Epithelial cell of prostate (primary cell): Measurements from ENCODE around the gene VWA7.
"Not testable (repeated sequence)": the region's sequence is repeated elsewhere in the genome, so short reads cannot be mapped to it uniquely, and the experiment has no call there.

Experiments used
- DNase-seq: peaks from one replicate; pipeline ENCODE4 v3.0.0-alpha.2; 2011; ENCODE audit warnings: low read depth, low spot score
- H3K27ac ChIP-seq: fragments of 450-650 bp; 2 replicates; pipeline ENCODE4 v1.5.1; 2017; ENCODE audit warnings: mild to moderate bottlenecking

VWA7 gene

DNA sequence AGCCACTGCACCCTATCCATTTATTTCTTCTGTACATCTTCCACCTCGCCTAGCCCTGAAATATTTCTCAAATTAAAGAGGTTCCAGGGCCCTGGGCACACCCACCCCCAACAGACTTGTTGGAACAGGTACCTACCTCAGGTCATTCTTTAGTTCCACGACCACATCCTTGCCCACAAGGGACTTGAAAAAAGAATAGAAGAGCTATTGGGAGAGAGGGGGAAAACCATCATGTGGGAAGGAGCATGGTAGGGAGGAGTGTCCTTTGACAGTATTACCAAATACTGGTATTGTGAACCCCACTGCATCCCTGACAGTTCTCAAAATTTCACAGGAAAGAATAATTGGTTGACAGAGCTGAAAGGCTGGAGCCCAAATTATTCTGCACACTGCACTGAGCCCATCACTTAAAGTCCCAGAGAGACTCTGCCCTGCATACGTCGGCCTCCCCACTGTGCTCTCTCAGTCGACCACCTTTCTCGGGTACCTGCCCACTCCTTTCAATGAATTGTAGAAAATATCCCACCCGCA lies 28.9 kb upstream of the VWA7 start:
- peak overlapping the region; percentile 70 for H3K27ac ChIP-seq
- DNase-seq: no peak

DNA sequence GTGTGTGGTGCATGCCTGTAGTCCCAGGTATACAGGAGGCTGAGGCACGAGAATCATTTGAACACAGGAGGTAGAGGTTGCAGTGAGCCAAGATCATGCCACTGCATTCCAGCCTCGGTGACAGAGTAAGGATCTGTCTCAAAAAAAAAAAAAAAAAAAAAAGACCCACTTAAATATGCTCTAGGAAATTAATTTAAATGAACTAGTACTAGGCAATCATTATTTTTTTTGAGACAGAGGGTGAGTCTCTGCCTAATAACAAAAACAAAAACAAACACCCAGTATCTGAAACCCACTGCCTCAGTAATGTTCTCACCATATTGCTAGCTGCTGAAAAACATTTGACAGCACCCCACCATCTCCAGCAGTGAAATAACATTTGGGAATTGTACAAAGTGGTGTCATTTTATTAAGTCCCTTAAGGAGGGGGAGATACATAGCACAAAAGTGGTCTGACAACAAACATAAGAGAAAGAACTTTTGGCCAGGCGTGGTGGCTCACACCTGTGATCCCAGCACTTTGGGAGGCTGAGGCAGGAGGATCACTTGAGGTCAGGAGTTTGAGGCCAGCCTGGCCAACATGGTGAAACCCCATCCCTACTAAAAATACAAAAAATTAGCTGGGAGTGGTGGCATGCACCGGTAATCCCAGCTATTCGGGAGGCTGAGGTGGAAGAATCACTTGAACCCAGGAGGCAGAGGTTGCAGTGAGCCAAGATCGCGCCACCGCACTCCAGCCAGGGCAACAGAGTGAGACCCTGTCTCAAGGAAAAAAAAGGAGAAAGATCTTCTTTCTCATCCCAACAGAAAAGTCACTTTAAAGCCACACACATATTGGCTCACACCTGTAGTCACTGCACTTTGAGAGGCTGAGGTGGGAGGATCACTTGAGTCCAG lies 24.2 kb upstream of the VWA7 start:
- H3K27ac ChIP-seq, DNase-seq: not testable (repeated sequence)

DNA sequence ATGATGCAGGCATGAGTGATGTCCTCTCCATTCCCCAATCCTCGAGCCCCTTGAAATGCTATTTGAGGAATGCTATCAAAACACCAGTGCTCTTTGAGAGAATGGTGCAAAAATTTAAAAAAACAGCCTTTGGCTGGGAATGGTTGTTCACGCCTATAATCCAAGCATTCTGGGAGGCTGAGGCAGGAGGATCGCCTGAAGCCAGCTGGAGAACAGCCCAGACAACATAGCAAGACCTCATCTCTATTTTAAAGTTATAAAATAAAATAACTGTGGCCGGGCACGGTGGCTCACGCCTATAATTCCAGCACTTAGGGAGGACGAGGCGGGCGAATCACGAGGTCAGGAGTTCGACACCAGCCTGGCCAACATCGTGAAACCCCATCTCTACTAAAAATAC lies 22.7 kb upstream of the VWA7 start:
- H3K27ac ChIP-seq: no peak overlapping the region
- no peak for DNase-seq

DNA sequence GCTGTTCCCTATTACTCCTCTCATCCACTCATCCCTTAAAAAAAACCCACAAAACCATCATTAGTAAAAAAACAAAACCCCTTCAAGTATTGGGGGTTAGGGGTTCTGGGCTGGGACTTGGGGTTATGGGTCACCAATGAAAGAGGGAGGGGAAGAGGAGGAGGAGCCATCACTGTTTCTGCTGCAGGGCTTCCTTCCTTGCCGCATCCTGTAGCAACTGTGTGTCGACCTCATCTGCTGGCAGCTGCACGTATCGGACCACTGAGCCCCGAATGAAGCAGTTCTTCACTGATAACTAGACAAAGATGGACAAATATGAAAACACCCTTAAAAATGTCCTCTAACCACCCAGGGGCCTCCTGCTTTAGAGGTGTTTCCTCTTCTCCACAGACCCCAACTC lies 20.5 kb upstream of the VWA7 start:
- H3K27ac ChIP-seq: peak overlapping the region; percentile 94
- DNase-seq: no peak

DNA sequence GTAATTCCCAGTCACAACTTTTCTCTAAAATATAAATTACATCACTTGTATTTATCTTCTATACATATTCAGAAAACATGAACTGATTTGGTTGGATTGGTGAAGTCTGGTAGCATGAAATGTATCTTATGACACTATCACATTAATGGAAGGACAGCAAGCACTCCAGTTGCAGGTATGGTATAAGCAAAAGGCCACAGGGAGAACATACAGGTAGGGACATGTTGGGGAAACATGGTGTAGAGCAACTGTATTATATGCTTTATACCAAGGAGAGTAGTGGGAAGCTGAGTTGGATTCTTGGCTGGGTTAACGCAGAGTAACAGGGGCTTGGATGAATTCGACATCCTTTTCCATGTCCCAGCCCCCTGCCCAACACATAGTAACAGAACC lies 19.9 kb upstream of the VWA7 start:
- no peak for DNase-seq
- peak overlapping the region; percentile 94 for H3K27ac ChIP-seq

DNA sequence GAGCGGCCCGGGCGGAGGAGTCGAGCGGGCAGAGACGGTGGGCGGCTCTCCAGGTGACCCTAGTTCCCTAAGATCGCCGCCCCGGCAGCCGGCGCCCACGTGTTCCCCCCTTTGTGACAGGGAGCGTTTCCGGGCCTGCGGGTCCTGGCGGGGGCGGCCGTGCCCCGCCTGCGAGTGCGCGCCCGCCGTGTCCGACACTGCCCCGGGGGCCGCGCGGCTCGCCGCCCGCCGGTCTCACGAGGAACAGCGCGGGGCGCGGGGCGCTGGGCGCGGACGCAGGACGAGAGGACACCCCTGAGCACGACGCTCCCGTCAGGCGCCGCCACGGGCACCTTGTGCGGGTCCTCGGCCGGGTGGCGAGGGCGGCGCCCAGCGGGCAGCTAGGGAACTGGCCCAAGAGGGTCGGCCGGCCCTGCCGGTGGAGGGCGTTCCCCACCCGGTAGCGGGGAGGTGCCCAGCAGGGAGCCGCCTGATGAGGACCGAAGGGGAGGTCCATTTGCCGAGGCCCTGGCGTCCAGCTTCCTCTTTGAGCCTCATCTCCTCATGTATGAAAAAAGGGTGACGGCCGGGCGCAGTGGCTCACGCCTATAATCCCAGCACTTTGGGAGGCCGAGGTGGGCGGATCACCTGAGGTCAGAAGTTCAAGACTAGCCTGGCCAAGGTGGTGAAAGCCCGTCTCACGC lies 18.6 kb upstream of the VWA7 start, which contains the start of gene VARS1:
Gene VARS1 (minus strand): TSS at position 137 of the 683 bp plus-strand sequence. CDS start 535 bp downstream, outside the sequence.
- H3K27ac ChIP-seq: peak within 1 kb of the TSS; percentile 94
- DNase-seq: peak; percentile 52

DNA sequence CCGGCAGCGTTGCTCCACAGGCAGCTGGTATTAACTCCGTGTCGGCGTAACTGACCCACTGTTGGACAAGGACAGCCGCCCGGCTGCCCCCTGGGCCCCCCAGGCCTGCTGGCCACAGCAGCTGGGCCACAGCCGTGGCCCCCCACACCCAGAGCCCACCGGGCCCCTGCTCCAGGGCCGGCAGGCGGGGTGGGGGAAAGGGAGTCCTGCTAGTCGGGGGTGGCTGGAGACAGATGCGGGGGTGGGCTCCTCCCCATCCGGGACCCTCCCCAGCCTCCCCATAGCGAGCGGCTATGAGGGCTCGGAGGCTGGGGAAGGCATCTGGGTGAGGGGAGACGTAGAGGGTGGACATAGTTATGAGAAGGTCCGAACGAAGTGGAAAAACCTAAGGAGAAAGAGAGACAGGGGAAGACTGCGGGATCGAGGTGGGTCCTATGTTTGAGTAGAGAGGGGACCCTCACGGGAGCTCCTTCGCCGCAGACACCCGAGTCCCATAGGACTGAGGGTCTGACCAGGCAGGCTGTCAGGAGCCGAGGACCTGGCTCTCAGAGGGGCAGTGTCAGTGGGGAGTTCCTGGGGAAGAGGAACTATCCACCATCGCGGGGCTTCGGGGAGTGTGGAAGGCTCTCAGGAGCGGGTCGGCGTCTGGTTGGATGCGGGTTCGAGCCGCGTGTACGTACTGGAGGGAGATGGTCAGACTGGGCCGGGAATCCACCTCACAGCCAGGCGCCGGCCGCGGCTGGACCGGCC lies 17.9 kb upstream of the VWA7 start:
- no peak for DNase-seq
- peak overlapping the region; percentile 94 for H3K27ac ChIP-seq

DNA sequence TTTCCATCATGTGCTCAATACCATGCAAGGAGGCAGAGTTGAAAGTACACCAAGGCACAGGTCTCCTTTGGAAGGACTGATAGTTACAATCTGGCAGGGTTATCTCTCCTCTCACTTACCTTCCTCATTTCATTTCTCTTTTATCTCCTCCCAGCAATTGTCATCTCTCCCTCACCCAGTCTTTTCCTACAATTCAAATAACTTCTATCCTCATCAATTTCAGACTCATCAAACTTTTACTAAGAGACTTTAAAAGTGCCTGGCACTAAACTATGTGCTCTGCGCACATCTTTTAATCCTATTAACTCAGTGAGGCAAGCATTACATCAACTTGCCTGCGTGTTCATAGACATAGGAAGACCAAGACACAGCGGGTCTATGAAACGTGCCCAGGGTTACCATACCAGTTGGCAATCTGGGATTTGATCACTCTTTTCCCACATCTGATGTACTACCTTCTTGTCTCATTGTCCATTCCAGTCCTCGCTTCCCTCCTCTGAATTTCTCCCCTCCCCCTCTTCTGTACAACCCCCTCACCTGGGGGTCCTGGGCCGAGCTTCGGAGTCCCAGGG lies 17.3 kb upstream of the VWA7 start:
- no peak for DNase-seq
- peak overlapping the region; percentile 94 for H3K27ac ChIP-seq

DNA sequence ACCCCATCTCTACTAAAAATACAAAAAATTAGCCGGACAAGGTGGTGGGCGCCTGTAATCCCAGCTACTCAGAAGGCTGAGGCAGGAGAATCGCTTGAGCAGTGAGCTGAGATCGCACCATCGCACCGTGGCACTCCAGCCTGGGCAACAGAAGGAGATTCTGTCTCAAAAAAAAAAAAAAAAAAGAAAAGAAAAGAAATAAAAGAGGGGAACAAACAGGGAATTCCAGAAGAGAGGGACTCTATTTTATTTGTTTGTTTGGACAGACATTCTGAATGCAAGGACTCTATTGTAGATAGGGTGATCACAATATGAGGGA lies 16.8 kb upstream of the VWA7 start:
- H3K27ac ChIP-seq: peak overlapping the region; percentile 94

DNA sequence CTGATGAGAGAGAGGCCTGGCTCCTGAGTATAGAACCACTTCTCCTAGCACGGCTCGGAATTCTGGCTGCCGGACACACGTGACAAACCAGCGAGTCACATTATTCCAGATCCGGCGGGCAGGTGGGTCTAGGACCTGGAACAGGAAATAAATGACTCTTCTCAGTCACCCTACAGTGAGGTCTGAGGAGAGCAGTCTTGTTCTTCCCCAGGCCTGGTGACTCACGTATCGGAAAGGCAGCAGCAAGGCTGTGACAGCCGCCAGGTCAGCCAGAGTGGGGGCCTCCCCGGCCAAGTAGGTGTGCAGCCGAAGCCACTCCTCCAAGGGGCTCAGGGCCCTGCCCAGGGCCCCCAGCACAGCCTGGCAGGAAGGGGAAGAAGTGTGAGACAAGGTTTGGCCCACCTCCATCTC lies 15.6 kb upstream of the VWA7 start:
- peak; percentile 66 for DNase-seq
- H3K27ac ChIP-seq: peak overlapping the region; percentile 94

More for the DNA sequence above, 16.8 kb upstream of the VWA7 start:
- DNase-seq: not testable (repeated sequence)

DNA sequence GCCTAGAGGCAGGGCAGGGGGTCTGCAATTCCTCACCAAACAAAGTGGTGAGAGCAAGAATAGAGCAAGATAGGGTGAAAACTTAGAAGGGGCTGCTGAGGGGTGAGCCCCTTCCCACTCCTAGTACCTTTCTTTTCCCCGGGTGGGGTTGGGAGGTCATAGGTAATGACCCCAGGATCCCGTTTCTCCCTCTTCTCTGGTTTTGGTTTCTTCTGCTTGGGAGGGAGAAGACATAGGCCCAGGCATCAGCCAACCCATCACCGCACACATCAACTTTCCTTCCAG lies 14.9 kb upstream of the VWA7 start:
- no peak for DNase-seq
- peak overlapping the region; percentile 94 for H3K27ac ChIP-seq

DNA sequence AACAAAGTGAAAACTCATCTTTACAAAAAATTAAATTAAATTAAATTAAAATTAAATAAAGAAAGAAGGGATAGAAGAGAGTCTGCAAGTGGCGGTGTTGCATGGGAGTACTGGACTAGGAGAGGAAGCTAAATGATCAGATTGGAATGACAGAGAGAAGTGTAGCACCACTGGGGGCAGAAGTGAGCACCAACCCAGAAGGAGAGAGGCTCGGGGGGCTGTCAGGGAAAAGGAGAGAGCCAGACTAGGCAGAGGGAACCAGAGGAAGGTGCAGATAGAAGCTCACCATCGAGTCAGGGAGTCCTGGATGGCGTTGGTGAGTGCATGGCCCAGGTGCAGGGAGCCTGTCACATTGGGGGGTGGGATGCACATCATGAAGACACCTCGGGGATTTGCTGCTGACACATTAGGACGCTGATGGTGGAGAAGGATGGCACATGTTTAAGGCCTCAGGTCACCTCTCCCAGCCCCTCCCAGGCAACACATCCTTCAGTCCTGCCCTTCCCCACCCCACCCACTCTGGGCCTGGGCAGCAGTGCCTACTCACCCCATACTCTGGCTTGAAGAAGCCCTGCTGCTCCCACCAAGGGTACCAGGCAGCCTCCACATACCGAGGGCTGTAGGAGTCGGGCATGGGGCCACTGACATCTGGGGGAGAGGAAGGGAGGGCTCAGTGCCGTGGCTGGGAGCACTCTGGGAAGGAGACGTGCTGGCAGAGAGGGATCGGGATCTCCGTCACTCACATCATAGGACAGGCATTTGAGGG lies 14.4 kb upstream of the VWA7 start:
- DNase-seq: no peak

DNA sequence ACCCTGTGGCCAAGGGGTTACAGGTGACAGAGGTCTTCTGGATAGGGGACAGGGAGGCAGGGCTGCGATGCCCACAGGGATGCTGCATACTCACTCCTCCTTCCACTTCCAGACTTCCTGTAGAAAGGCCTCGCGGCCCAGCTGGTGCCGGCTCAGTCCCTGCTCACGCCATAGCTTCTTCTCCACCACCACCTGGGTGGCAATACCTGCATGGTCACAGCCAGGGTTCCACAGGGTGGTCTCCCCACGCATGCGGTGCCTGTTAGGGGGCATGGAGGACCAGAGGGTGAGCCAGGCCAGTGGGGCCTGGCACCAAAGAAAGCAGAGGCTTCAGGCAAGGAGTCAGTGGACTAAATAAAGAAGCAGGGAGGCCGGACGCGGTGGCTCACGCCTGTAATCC lies 8.3 kb upstream of the VWA7 start:
- DNase-seq: no peak
- H3K27ac ChIP-seq: no peak overlapping the region

More for the DNA sequence above, 14.4 kb upstream of the VWA7 start:
- H3K27ac ChIP-seq: peak overlapping the region; percentile 94

DNA sequence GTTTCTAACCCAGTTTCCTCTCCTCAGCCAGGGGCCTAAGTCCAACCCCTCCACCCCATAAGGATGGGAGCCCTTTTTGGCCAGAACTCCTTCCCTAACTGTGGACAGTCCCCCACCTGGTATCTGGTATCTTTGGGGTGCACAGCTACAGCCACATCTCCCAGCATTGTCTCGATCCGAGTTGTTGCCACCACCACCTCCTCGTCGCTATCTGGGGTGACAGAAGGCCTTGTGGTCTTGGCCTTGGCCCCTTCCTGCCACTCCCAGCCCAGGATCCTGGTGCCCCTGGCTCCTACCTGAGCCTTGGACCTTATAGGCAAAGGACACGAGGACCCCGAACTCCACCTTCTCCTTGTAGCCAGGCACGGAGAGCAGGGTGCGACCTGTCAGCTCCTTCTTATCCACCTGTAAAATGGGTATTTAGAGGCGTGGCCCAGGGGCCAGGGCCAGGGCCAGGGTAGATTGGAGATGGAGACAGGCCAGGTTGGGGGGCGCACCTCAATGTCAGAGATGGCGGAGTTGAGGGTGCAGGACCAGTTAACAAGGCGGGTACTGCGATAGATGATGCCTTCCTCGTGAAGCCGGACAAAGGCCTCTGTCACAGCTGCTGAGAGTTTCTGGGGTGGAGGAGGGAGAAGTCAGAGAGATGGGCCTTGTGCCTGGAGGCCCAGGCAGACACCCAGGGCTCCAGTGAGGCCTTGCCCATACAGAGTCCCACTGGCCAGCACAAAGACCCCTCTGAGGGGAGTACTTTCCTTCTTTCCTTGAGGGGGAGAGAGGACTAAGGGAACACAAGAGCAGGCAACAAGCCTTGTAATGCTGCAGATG lies 7.2 kb upstream of the VWA7 start:
- DNase-seq: no peak
- H3K27ac ChIP-seq: no peak overlapping the region

DNA sequence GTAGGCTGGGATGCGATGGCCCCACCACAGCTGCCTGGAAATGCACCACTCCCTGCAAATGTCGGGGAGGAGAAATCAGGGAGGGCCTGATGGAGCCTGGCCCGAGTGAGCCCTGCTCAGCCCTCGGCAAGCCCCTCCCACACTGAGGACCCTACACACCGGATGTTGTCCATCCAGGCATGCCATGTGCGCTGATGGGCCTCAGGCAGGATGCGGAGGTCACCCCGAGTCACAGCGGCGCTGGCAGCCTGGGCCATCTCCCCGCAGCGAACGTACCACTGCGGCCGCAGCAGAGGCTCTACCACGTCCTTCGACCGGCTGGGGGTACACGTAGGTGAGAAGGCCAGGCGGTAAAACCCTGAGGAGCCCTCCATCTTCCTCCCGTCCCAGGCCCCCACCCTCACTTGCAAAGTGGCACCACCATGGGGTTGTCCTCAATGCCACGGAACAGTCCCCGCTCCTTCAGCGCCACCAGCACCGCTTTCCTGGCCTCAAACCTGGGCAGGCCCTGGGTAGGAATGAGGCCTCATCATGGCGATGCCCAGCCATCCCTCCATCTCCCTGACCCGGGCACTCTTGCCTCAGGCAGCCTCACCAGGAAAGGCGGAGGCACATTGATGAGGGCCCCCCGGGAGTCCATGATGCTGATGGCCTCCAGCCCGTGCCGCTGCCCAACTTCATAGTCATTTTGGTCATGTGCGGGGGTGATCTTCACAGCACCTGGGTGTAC lies 5.2 kb upstream of the VWA7 start:
- no peak overlapping the region for H3K27ac ChIP-seq
- no peak for DNase-seq

DNA sequence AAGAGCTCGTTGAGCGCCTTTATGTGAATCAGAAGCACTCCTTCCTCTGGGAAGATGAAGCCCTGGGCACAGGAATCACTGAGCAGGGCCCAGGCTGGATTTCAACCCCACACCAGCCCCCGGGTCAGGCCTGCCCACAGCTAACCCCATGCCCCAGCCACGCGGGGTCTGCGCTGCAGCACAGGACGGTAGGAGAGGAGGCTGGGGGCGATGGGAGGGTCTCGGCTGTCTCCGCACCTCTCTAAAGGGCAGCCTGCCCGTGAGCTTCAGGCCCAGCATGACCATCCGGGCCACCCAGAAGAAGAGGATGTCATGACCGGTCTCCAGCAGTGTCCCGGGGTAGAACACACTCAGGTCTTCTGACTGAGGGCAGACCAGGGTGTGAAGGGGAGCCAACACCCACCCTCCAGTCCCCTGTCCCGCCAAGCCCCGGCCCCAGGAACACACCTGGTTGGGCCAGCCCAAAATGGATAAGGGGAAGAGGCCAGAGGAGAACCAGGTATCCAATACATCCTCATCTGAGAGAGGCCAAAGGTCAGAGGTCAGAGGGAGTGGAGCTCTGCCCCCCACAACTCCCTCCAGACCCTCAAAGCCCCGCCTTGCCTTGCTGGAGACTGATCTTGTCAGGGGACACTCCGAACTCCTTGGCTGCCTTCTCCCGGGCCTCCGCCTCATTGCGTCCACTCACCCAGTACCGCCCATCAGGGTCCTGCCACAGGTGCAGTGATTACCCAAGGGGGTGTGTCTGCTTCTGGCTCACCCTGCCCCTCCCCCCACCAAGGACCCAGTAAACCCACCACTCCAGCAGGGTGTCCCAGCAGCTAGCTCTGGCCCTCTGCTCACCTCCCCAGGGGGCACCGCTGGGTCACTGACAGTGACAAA lies 4.4 kb upstream of the VWA7 start:
- no peak overlapping the region for H3K27ac ChIP-seq
- DNase-seq: no peak

DNA sequence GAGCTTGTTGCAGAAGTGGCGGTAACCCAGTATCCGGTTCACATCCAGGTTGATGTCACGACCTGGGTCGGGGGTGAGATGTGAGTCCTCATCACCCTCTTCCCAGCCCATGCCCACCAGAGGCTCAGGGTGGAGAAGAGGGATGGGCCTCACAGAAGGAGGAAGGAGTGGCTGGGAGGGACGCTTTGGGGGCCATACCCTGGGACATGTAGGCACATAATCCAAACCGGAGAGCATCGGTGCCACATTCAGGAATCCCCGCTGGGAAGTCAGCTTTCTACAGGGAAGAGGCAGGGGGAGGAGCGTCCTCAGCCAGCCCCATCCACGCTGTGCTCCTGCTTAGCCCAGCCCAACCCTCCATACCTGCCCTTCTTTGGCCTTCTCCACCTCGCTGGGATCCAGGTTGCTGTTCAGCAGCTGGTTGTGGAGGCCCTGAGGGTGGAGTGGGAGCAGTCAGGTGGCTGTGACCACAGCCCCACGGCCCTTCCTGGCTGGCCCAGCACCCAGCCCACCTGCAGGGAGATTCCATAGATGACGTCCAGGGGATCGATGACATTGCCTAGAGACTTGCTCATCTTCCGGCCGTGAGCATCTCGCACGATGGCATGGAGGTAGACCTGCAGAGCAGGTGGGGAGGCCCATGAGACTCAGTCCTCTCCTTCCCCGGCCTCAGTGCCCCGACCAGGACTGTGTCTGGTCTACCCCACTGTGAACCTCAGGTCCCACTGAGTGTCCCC lies 3.5 kb upstream of the VWA7 start:
- H3K27ac ChIP-seq: no peak overlapping the region
- DNase-seq: no peak
